GM12892 (cell line): Measurements from ENCODE around the gene SEC31A.

Source experiments
- POLR2A ChIP-seq: IDR thresholded peaks from 2 replicates; pipeline ENCODE4 v1.6.1; 2011; ENCODE audit warnings: low read depth, low read length, control low read depth
- TAF1 ChIP-seq: IDR thresholded peaks from 2 replicates; pipeline ENCODE4 v1.6.1; 2011; ENCODE audit warnings: low read depth, mild to moderate bottlenecking, control low read depth, low read length, borderline replicate concordance

DNA sequence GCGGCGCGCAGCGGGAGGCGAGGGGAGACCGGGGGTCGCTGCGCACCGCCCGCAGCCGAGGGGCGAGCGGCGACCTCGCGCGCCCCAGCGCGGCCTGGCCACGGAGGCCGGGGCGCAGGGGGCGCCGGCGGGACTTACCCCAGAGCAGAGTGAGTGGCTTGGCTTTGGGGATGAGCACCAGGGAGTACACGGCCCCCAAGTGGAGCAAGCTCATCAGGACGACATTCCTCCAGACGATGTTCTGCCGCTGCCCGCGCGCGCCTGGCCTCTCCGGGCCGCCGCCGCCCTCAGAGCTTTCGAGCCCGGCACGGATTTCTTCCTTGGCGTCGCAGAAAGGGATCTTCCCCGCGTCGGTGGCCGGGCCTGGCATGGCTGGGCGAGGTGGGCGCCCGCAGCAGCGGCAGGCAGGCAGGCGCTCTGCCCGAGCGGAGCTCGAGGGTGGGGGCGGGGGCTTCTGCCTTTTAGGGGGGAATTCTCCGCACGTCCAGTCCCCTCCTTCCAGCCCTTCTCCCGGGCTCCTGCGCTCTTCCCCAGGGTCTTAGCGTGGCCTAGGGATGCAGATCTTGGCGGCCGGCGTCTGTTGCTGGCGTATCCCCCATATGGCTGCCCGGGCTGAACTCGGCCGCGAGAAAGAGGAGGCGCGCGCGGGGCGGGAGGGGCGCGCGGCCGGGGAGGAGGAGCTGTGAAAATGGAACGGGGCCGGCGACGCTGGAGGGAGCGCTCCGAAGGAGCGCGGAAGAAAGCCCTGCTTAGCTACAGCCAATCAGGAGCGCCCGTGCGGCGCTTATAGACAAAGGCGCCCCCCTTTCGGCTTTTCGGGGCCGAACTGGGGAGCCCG, 92.6 kb downstream of the SEC31A start, which contains the start of gene SCD5:
- TF ChIP-seq POLR2A: no peak
- TF ChIP-seq TAF1: no peak
